ENCODE measurements around the gene CCNB2. TPM values are rescaled to one million over a fixed set of nuclear protein-coding genes. Genes with fewer than 3 reads are reported as not detected.
"Not testable (repeated sequence)": the region's sequence is repeated elsewhere in the genome, so short reads cannot be mapped to it uniquely, and the experiment has no call there.

CCNB2 gene
- total RNA-seq, 1 donor from 2014 or later = 30.1 TPM

GRCh38 chr15:59133929-59134427 is 29.0 kb downstream of the CCNB2 start:
- DNase-seq (ENCODE audit: low read depth, low spot score) = no peak

GRCh38 chr15:59137566-59137965 is 32.6 kb downstream of the CCNB2 start:
- DNase-seq (ENCODE audit: low read depth, low spot score) = no peak

- DNase-seq (ENCODE audit: low read depth, low spot score) = peak; percentile 15
Observed at GRCh38 chr15:59138243-59138642, 33.3 kb downstream of the CCNB2 start.

- no peak for DNase-seq (ENCODE audit: low read depth, low spot score)
Observed at GRCh38 chr15:59140422-59141226, 35.7 kb downstream of the CCNB2 start.

GRCh38 chr15:59143281-59143680 is 38.3 kb downstream of the CCNB2 start:
- no peak for DNase-seq (ENCODE audit: low read depth, low spot score)

- DNase-seq (ENCODE audit: low read depth, low spot score) = not testable (repeated sequence)
Observed at GRCh38 chr15:59144594-59144993, 39.6 kb downstream of the CCNB2 start.

- no peak for DNase-seq (ENCODE audit: low read depth, low spot score)
Observed at GRCh38 chr15:59147666-59148065, 42.7 kb downstream of the CCNB2 start.

GRCh38 chr15:59148153-59148833 is 43.3 kb downstream of the CCNB2 start:
- DNase-seq (ENCODE audit: low read depth, low spot score) = no peak

- no peak for DNase-seq (ENCODE audit: low read depth, low spot score)
Observed at GRCh38 chr15:59150185-59150584, 45.2 kb downstream of the CCNB2 start.

GRCh38 chr15:59152694-59153450 is 47.9 kb downstream of the CCNB2 start:
- no peak for DNase-seq (ENCODE audit: low read depth, low spot score)

GRCh38 chr15:59153466-59153865 is 48.5 kb downstream of the CCNB2 start:
- DNase-seq (ENCODE audit: low read depth, low spot score) = no peak

GRCh38 chr15:59154243-59154642 is 49.3 kb downstream of the CCNB2 start:
- DNase-seq (ENCODE audit: low read depth, low spot score) = no peak

- no peak for DNase-seq (ENCODE audit: low read depth, low spot score)
Observed at GRCh38 chr15:59155431-59155830, 50.5 kb downstream of the CCNB2 start.

- no peak for DNase-seq (ENCODE audit: low read depth, low spot score)
Observed at GRCh38 chr15:59157396-59157795, 52.5 kb downstream of the CCNB2 start.

- DNase-seq (ENCODE audit: low read depth, low spot score) = no peak
Observed at GRCh38 chr15:59157840-59158700, 53.1 kb downstream of the CCNB2 start.

GRCh38 chr15:59158701-59159034 is 53.7 kb downstream of the CCNB2 start:
- no peak for DNase-seq (ENCODE audit: low read depth, low spot score)

- no peak for DNase-seq (ENCODE audit: low read depth, low spot score)
Observed at GRCh38 chr15:59159210-59159609, 54.3 kb downstream of the CCNB2 start.

- DNase-seq (ENCODE audit: low read depth, low spot score) = no peak
Observed at GRCh38 chr15:59160880-59161593, 56.1 kb downstream of the CCNB2 start.

GRCh38 chr15:59162080-59162479 is 57.1 kb downstream of the CCNB2 start:
- not testable (repeated sequence) for DNase-seq (ENCODE audit: low read depth, low spot score)

GRCh38 chr15:59165726-59166125 is 60.8 kb downstream of the CCNB2 start:
- no peak for DNase-seq (ENCODE audit: low read depth, low spot score)

Measured in pulmonary artery endothelial cell (primary cell).